NCI-H1092 (cell line): ENCODE measurements around the gene CRACR2B.
A peak's percentile ranks its signal among the peaks of the same experiment; 100 is the strongest.

Source experiments
- DNase-seq: peaks from one replicate; lab custom pipeline; 2025; lab: John Stamatoyannopoulos, UW

Gene CRACR2B

GRCh38 chr11:868802-869201 is 41.1 kb downstream of the CRACR2B start:
- DNase-seq = no peak

- DNase-seq = no peak
Measured at GRCh38 chr11:869399-870126, 41.8 kb downstream of the CRACR2B start.

- DNase-seq = no peak
Measured at GRCh38 chr11:870127-870413, 42.4 kb downstream of the CRACR2B start.

GRCh38 chr11:870418-870817 is 42.7 kb downstream of the CRACR2B start:
- DNase-seq = no peak

- no peak for DNase-seq
Measured at GRCh38 chr11:871472-871871, 43.8 kb downstream of the CRACR2B start.

- no peak for DNase-seq
Measured at GRCh38 chr11:872799-873198, 45.1 kb downstream of the CRACR2B start.

- no peak for DNase-seq
Measured at GRCh38 chr11:873706-874105, 46.0 kb downstream of the CRACR2B start.

GRCh38 chr11:875203-875602 is 47.5 kb downstream of the CRACR2B start:
- no peak for DNase-seq

GRCh38 chr11:875769-876301 is 48.1 kb downstream of the CRACR2B start:
- no peak for DNase-seq

- peak; percentile 45 for DNase-seq
Measured at GRCh38 chr11:876545-876944, 48.8 kb downstream of the CRACR2B start.

- DNase-seq = no peak
Measured at GRCh38 chr11:877565-877964, 49.8 kb downstream of the CRACR2B start.

- DNase-seq = no peak
Measured at GRCh38 chr11:880447-880846, 52.7 kb downstream of the CRACR2B start.
